Epidermal melanocyte (primary cell): ENCODE results near the gene LASP1.
A peak's percentile ranks its signal among the peaks of the same experiment; 100 is the strongest.

Source experiments
- DNase-seq: peaks from one replicate; pipeline ENCODE4 v3.0.0; 2011; ENCODE audit warnings: low spot score; ENCODE audit not compliant: insufficient read length

Gene LASP1

GRCh38 chr17:38885728-38886642 is 16.1 kb downstream of the LASP1 start:
- DNase-seq = no peak

GRCh38 chr17:38886643-38887010 is 16.8 kb downstream of the LASP1 start:
- no peak for DNase-seq

GRCh38 chr17:38888842-38889241 is 19.0 kb downstream of the LASP1 start:
- no peak for DNase-seq

GRCh38 chr17:38889745-38890409 is 20.0 kb downstream of the LASP1 start:
- no peak for DNase-seq

DNA sequence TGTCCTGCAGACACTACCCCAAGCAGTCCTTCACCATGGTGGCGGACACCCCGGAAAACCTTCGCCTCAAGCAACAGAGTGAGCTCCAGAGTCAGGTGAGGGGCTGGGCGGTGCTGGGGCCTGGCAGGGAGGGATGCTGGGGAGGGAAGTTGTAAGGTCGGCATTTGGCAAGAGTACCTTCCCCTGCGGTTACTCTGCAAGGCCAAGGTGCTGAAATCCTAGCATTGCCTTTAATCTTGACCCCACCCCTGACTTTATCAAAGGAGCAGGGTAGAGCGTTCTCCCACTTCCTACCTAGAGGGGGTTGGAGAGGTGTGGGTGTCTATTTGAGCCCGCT is 20.5 kb downstream of the LASP1 start:
- no peak for DNase-seq

DNA sequence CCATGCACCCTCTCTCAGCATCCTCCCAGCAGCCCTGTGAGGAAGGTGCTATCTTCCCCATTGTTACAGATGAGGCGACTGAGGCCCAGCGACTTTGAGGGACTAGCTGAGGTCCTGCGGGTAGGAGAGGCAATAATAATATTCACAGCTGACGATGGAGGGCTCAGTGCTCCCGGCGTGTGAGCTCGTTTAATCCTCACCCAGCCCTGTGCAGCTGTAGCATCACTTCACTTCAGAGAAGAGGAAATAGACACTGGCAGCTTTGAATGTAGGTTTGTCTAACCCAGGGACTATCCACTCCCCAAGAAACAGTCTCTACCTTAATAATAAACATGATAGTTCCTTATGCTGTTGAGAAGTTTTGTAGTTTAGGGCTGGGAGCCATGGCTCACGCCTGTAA is 21.6 kb downstream of the LASP1 start:
- no peak for DNase-seq

DNA sequence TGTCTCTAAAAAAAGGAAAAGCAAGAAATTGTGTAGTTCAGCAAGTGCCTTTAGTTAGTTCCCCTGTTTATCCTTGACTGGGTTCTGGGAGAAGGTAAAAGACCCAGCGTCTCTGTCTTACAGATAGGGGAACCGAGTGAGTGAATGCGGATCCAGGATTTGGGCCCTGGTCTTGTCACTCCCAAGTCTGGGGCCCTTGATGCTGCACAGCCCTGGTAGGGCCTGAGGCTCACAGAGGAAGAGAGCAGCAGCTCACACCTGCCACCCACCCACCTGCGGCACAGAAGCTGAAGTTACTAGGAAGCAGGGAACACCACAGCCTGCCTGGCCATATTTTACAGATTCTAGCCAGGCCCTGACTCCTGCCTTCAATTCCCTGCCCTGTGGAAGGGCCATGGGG is 22.2 kb downstream of the LASP1 start:
- no peak for DNase-seq

DNA sequence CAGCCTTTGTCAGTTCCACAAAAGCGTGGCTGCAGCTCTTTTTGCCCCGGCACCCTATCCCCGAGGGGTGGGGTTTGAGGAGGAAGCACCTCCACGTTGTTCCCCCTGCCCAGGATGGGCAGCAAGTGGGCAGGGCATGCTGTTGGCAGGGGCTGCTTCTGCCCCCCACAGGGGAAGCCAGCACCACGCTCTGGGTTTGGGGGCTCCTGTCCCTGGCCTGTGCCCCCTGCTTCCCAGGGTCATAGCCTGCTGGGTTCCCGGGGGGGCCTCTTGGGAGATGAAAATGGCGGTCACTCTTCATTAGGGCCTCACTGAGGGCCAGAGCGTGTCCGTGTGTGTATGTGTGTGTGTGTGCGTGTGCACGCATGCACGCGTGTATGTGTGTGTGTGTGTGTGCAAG is 22.8 kb downstream of the LASP1 start:
- DNase-seq = no peak

GRCh38 chr17:38893113-38893512 is 23.3 kb downstream of the LASP1 start:
- no peak for DNase-seq

DNA sequence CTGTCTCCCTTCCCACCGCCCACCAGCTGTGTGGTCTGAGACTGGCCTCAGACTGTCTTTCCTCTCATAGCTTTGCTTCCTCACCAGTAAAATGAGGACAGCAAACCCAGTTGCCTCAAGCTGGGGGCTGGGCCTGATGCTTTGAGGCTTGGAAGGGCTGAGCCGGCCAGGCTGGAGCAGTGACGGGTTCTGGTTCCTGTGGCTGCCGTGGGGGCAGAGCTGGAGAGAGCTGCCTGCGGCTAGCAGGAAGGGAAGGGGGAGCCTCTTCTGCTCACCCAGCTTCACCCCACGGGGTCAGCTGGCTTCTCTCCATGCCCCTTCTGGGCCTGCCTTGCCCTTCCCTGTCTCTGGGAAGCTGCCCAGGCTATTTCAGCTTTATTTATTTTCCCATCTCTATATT is 23.7 kb downstream of the LASP1 start:
- peak; percentile 36 for DNase-seq

DNA sequence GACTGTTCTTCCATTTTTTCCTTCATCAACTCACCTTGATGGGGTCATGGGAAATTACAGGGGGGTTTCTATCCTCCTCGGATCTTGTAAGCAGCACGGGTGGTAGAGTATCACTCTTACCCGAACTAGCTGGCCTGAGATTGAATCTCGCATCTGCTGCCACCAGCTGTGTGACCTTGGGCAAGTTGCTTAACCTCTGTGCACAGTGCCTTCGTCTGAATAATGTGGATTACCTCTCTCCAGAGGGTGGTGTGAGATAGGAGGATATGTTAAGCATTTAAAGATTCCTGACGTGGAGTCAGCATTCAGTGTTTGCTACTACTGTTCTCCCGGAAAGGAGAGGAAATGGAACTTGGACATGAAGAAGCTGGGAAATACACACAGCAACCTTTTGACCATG is 24.4 kb downstream of the LASP1 start:
- no peak for DNase-seq

DNA sequence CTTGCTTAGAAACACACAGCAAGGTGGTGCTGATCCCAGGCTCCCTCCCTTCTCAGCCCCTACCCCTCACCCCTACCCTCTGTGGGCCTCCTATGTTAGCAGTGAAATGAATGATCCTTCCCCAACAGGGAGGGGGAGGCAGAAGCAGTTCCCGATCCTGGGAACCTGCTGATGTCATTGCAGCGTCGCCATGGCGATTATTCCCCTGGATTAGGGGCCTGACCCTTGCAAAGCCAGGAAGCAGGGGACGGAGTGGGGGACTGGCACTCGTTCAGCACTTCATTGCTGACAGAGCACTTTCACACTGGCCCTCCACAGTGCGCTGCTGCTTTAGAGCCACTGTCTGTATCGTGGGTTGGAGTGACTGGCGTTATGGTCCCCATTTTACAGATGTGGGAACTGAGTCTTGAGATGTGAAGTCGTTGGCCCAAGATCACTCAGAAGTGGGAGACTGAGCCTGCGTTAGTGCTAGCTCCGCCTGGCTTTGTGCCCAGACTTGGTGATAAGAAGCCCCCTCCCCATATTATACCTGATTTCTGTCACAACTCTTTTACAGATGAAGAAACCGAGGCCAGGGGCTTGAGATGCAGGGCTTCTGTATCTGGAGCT is 26.6 kb downstream of the LASP1 start:
- DNase-seq = no peak

GRCh38 chr17:38897176-38897575 is 27.3 kb downstream of the LASP1 start:
- DNase-seq = no peak

DNA sequence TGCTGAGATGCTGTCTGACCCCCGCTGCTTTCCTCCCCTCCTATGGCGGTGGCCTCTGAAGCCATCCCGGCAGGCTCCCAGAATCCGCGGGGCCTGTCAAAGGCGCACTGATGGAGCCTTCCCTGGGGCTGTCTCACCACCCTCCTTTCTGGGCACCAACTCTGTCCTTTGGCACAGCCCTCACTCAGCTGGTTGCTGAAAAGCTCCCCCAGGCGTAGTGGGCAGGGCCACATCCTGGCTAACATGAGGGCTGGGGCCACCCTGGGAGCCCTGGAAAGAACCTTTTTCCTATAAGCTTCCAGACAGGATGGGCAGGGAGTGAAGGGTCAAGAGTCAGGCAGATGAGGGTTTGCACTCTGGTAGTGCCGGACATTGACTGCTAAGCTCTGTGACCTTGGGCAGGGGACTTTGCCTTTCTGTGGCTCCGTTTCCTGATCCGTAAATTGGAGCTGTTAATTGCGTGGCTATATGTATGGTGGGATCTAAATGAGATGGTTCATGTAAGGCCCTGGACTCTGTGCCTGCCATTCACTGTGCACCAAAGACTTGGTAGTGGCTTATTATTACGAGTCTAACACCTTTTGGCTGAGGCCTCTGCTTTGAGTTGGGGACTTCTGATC is 27.9 kb downstream of the LASP1 start:
- DNase-seq = peak; percentile 67

DNA sequence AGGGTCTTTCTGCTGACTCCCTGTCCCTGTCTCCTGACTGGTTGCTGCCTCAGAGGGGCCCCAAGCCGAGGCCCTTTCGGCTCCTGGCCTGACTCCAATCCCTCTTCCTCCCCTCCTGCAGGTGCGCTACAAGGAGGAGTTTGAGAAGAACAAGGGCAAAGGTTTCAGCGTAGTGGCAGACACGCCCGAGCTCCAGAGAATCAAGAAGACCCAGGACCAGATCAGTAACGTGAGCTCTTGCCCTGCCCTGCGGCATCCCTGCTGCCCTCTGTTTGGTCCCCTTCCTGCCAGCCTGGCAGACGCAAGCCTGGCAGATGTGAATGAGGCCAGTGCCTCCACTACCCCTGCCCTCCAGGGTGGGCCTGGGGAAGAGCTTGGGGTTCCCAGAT is 28.4 kb downstream of the LASP1 start:
- no peak for DNase-seq

GRCh38 chr17:38898812-38899348 is 29.0 kb downstream of the LASP1 start:
- no peak for DNase-seq

DNA sequence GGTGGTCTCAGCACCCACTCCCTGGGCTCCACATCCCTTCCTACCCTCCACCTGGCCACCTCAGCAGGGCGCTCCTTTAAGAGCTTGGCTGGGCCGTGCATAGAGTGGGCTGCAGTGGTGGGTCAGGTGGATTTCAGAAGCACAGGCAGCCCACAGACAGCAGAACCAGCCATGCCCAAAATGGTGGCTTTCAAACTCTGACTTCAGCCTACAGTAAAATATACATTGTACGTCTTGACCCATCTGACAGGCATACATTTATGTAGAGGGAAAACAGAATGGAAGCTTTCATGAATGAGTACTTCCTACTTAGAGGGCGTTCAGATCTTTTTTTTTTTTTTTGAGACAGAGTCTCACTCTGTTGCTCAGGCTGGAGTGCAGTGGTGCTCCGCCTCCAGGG is 29.6 kb downstream of the LASP1 start:
- no peak for DNase-seq

DNA sequence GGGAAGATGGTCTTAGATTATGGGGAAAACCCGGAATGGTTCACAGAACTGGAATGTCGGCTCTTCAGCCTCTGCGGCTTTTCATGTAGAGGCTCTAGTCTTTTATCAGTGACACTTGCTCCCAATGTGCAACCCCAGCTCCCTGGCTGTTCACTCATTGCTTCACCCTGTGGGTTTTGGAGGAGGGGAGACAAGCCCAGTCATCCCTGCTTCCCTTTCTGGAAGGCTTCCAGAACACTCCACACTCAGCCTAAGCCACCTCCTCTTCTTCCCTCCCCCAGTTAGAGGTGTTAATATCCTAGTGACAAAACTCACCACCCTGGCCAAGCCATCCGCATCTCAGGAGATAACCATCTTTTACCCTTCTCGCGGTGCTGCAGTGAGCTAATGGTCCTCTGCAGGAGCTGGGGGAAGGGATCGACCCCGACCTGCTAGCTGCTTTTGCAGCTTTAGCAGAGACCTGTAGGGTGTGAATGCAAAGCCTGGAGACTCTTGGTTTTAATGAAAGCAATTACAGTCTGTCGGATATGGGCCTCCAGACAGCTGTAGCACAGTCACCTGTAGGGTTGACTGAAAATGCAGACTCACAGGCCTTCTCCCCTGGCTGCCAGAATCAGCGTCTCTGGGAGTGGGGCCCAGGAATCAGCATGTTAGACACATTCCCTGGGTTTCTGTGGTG is 31.3 kb downstream of the LASP1 start:
- peak; percentile 68 for DNase-seq

GRCh38 chr17:38903404-38903803 is 33.5 kb downstream of the LASP1 start:
- no peak for DNase-seq

DNA sequence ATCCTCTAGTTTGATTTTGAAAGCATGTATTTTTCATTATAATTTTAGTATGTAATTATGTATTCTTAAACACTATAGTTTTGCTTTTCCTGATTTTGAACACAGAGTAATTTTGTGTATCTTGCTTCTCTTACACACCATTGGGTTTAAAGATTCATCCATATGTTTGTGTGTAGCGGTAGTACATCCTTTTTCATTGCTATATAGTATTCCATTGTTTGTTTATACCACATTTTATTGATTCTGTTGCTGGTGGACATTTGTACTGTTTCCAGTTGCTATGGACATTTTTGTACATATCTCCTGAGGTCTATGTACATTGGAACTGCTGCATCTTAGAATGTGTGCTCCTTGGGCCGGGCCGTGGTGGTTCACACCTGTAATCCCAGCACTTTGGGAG is 35.0 kb downstream of the LASP1 start:
- DNase-seq = no peak

DNA sequence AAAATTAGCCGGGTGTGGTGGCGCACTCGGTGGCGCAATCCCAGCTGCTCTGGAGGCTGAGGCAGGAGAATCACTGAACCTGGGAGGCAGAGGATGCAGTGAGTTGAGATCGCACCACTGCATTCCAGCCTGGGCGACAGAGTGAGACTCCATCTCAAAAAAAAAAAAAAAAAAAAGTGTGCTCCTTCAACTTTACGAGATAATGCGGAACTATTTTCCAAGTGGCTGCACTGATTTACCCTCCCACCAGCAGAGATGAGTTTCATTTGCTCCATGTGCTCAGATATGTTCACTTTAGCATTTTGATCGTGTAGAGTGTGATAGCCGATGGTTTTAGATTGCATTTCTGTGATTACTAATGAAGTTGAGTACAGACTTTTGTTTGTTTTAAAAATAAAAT is 35.5 kb downstream of the LASP1 start:
- no peak for DNase-seq
